K562 (cell line): ENCODE results near the gene NFATC2. TPM values are rescaled to one million over a fixed set of nuclear protein-coding genes. Genes with fewer than 3 reads are reported as not detected.

Experiments
- KDM2B ChIP-seq: fragments of 250-450 bp; sonication (Bioruptor Pico); IDR thresholded peaks from 2 replicates; pipeline ENCODE4 v1.8.0; 2021; ENCODE audit warnings: mild to moderate bottlenecking, moderate library complexity
- polyA plus RNA-seq, 8 experiments: library from polyadenylated mRNA; depleted of rRNA in 4 of 8; stranded (reverse) in 5 of 8; unstranded in 3 of 8; fragments of >200 nt; fragmentation: Nextera tagmentation in 2 of 8; fragmentation: Illumina TruSeq in 1 of 8; extraction: Ambion mirVana in 2 of 8; extraction: Trizol in 1 of 8; gene quantifications; 2 replicates each; pipeline versions ENCODE4 v1.2.1 to v1.2.3, GENCODE V29; 2011 to 2014; ENCODE audit warnings: inconsistent platforms in 1 of 8, missing spikeins in 1 of 8
- total RNA-seq, 7 experiments: library from RNA; depleted of rRNA in 6 of 7; stranded (reverse); fragments of >200 nt in 6 of 7; fragmentation: Illumina TruSeq in 2 of 7; extraction: Trizol in 2 of 7; gene quantifications; 2 replicates each; pipeline versions ENCODE4 v1.2.1 to v1.2.3, GENCODE V29; 2011 to 2021; ENCODE audit warnings: low replicate concordance in 1 of 7
- TF ChIP-seq, protein P1 (sequence below), 2 experiments: fragments of 450-650 bp; formaldehyde crosslinking in 1 of 2; IDR thresholded peaks; 2 replicates each; pipeline versions ENCODE4 v1.4.0 to v1.6.1; 2014 to 2020; ENCODE audit warnings: mild to moderate bottlenecking in 2 of 2, borderline replicate concordance in 1 of 2, low read depth in 1 of 2

The NFATC2 gene
- total and polyA plus RNA-seq, 9 of the 15 experiments (the other 6 are each of a cell fraction or from before 2014, with no cell fraction given): 1.9 to 11.2 (median 3.0) TPM

DNA sequence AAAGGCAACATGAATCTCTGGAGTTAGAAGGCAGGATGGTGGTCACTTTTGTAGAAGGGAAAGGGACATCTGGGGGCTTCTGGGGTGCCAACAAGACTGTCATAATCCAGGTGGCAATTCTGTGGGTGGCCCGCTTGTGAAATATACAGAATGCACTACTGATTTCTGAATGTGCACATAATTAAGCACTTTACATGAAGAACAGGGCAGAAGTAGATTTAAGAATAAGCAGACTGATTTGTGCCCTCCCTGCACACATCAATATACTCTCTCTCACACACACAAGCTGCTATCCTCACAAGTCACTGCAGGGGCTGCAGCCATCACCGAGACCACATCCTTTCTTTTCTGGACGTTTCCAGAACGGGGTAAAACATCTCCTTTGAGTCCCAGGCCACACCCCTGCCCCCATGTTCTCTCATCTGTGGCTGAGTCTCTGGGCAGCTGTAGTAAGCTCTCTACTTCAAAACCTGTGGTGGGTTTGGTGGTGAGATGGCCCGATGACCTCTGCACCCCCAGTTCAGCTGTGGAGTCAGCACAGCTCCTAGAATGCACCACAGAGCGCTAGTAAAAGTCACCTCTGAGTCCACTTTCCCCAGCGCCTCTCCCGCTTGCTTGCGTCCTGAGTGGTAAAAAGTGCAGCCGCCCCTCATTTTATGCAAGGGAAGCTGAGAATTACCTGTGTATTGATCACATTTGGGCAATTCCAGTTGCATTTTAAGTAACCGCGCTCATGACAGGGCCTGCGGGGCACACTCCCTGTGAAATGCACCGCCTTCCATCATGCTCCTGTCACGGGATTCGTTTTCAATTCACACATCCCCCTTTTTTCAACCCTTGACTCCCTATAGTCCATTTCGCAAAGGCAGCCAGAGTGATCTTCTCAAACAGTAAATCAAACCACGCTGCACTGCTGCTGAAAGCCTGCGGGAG, 115.5 kb downstream of the NFATC2 start (continued):
- TF ChIP-seq, protein P1, sequence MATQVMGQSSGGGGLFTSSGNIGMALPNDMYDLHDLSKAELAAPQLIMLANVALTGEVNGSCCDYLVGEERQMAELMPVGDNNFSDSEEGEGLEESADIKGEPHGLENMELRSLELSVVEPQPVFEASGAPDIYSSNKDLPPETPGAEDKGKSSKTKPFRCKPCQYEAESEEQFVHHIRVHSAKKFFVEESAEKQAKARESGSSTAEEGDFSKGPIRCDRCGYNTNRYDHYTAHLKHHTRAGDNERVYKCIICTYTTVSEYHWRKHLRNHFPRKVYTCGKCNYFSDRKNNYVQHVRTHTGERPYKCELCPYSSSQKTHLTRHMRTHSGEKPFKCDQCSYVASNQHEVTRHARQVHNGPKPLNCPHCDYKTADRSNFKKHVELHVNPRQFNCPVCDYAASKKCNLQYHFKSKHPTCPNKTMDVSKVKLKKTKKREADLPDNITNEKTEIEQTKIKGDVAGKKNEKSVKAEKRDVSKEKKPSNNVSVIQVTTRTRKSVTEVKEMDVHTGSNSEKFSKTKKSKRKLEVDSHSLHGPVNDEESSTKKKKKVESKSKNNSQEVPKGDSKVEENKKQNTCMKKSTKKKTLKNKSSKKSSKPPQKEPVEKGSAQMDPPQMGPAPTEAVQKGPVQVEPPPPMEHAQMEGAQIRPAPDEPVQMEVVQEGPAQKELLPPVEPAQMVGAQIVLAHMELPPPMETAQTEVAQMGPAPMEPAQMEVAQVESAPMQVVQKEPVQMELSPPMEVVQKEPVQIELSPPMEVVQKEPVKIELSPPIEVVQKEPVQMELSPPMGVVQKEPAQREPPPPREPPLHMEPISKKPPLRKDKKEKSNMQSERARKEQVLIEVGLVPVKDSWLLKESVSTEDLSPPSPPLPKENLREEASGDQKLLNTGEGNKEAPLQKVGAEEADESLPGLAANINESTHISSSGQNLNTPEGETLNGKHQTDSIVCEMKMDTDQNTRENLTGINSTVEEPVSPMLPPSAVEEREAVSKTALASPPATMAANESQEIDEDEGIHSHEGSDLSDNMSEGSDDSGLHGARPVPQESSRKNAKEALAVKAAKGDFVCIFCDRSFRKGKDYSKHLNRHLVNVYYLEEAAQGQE (IDR thresholded peaks at IDR 0.05; ENCODE audit: borderline replicate concordance): no peak
- TF ChIP-seq, protein P1 (CRISPR knock-in tag; IDR thresholded peaks at IDR 0.05; ENCODE audit: low read depth): no peak
- no peak for TF ChIP-seq KDM2B
